ENCODE data around the gene NCK2. TPM values are rescaled to one million over a fixed set of nuclear protein-coding genes. Genes with fewer than 3 reads are reported as not detected.

The NCK2 gene
- total and polyA plus RNA-seq, 9 of the 15 experiments (the other 6 are each of a cell fraction or from before 2014, with no cell fraction given): 0.90 to 27.9 (median 15.9) TPM

DNA sequence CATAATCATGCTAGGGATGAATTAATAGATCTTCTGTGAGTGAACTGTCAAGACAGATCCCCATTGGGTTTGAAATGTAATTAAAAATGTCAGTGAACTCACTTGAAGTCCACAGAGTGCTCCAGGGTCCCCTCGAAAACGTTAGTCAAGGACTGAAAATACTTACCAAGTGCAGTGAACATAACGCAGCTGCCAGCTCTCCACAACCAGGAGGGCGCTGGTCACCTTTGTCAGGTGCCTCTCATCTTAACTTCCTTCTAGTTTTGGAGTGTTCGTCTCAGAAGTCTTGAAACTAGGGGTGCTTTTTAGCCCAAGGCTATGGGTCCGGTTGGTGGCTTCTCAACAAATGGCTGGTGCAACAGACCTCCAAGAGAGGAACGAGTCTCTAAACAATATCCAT, 70.7 kb downstream of the NCK2 start (continued):
- no peak for TF ChIP-seq ZNF280A (IDR thresholded peaks at IDR 0.05; ENCODE audit: low read depth, partially characterized antibody)

DNA sequence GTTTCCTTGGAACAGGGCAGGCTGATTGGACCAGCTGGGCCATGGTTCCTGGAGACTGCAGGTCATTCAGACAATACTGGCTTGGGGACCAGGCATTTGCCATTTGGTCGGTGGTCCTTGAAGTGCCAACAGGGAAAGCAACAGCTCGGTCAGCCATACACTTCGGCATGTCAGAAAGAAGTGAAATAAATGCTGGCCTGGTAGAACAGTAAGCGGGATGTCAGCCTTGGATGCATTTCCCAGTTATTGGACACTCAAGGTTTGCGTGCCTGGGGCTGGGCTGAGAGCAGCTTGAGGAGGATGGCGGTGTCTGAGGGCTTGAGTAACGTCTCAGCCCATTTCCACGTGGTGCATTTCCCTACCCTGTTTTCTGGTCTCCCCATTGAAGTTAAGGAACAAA, 75.4 kb downstream of the NCK2 start:
- CTCF ChIA-PET (ENCODE audit: low intra/inter-chr PET ratio): no interaction called here
- H3K79me2 ChIP-seq (ENCODE audit: control insufficient read depth, insufficient read depth, low read length): no peaks in the 10 kb centered on the region
- intact Hi-C loops (cut with micrococcal nuclease): no loop called here
- TF ChIP-seq SMARCB1 (IDR thresholded peaks at IDR 0.05; ENCODE audit: insufficient read length, low read depth): no peak
- TF ChIP-seq VEZF1 (CRISPR knock-in tag; IDR thresholded peaks at IDR 0.05): no peak
- TF ChIP-seq ZBTB2 (IDR thresholded peaks at IDR 0.05): no peak
- no peak for TF ChIP-seq RUNX1 (IDR thresholded peaks at IDR 0.05; ENCODE audit: low read depth)
- TF ChIP-seq ETV6 (IDR thresholded peaks at IDR 0.05; ENCODE audit: borderline replicate concordance in 1 of 2, low read depth in 2 of 2, low read length in 1 of 2): no peak
- TF ChIP-seq ETV6 (CRISPR knock-in tag; IDR thresholded peaks at IDR 0.05; ENCODE audit: borderline replicate concordance): no peak
- TF ChIP-seq ERF (CRISPR knock-in tag; IDR thresholded peaks at IDR 0.05): no peak
- TF ChIP-seq TRIM24 (IDR thresholded peaks at IDR 0.05): no peak
- no peak for TF ChIP-seq ZNF239 (CRISPR knock-in tag; IDR thresholded peaks at IDR 0.05)
- no peak for TF ChIP-seq ZNF695 (CRISPR knock-in tag; IDR thresholded peaks at IDR 0.05)
- no peak for TF ChIP-seq BMI1 (IDR thresholded peaks at IDR 0.05; ENCODE audit: low read length)
- no peak for TF ChIP-seq GABPB2 (CRISPR knock-in tag; conservative IDR thresholded peaks at IDR 0.05)
- TF ChIP-seq HNRNPL (IDR thresholded peaks at IDR 0.05; ENCODE audit: low read depth, low read length): no peak
- TF ChIP-seq ARID2 (IDR thresholded peaks at IDR 0.05): no peak
- no peak for TF ChIP-seq RFX1 (IDR thresholded peaks at IDR 0.05)
- no peak for TF ChIP-seq ZNF766 (CRISPR knock-in tag; conservative IDR thresholded peaks at IDR 0.05)
- no peak for TF ChIP-seq RBM25 (IDR thresholded peaks at IDR 0.05; ENCODE audit: low read depth, low read length, severe bottlenecking)

More for the DNA sequence above, 75.4 kb downstream of the NCK2 start:
- in situ Hi-C loops (cut with MboI): no loop called here
- no peak overlapping the region for H3K27ac ChIP-seq (ENCODE audit: extremely low read depth, low read depth, low read length)
- no peaks in the 10 kb centered on the region for H3K9me1 ChIP-seq (ENCODE audit: control insufficient read depth, insufficient read depth, low read length)
- peaks cover 4% of the 10 kb centered on the region for H4K20me1 ChIP-seq (replicated peaks; ENCODE audit: control insufficient read depth, insufficient read depth, low read length)
- H3K4me3 ChIP-seq: no peak overlapping the region
- H3K9ac ChIP-seq (ENCODE audit: insufficient read depth in 1 of 2, low read depth in 2 of 2, low read length in 2 of 2): no peak overlapping the region
- no peaks in the 10 kb centered on the region for H3K9me3 ChIP-seq (replicated peaks; ENCODE audit: control insufficient read depth, insufficient read depth, low read depth, low read length)
- no peaks in the 10 kb centered on the region for H3K27me3 ChIP-seq (ENCODE audit: control insufficient read depth in 2 of 2, insufficient read depth in 2 of 2, low read length in 2 of 2)
- POLR2A ChIA-PET: interaction anchor here (1.3 kb wide), 1 partner anchor 34 kb away, joined by 4 read pairs; no protein-coding TSS in a partner anchor
- ATAC-seq: no peak
- H3K36me3 ChIP-seq (ENCODE audit: control insufficient read depth, insufficient read depth, low read length): 0 out of 3 replicates have a peak, but pooled peaks cover 5% of the 10 kb centered on the region
- no peak for DNase-seq (ENCODE audit: extremely low read depth in 1 of 4, low spot score in 3 of 4)
- no TSS peak for BruUV-seq (replicated peaks)
- no peak overlapping the region for H3K4me2 ChIP-seq (ENCODE audit: insufficient read depth, low read length)
- H3K4me1 ChIP-seq (replicated peaks in 1 of 2; ENCODE audit: control insufficient read depth in 2 of 2, insufficient read depth in 2 of 2, low read length in 2 of 2): no peaks in the 10 kb centered on the region
- H2AFZ ChIP-seq (ENCODE audit: low read depth, low read length): no peak overlapping the region
- FAIRE-seq: no peak
- 62% methylated on average over 8 of the region's 8 CpGs for WGBS (ENCODE audit: insufficient coverage, low coverage, missing lambda C conversion rate)

All from K562 (cell line).